NCI-H748 (cell line): ENCODE measurements around the gene ADGRA1.

Experiments
- DNase-seq: peaks from one replicate; lab custom pipeline; 2025; ENCODE audit not compliant: unreplicated experiment; lab: John Stamatoyannopoulos, UW

Gene ADGRA1

GRCh38 chr10:133093291-133093690 lies 5.6 kb downstream of the ADGRA1 start:
- DNase-seq = no peak

- no peak for DNase-seq
Observed at GRCh38 chr10:133094286-133094685, 6.6 kb downstream of the ADGRA1 start.

- DNase-seq = no peak
Observed at GRCh38 chr10:133094866-133095265, 7.1 kb downstream of the ADGRA1 start.

- no peak for DNase-seq
Observed at GRCh38 chr10:133095586-133095985, 7.9 kb downstream of the ADGRA1 start.

GRCh38 chr10:133096616-133097269 lies 9.0 kb downstream of the ADGRA1 start:
- peak; percentile 14 for DNase-seq

- no peak for DNase-seq
Observed at GRCh38 chr10:133097418-133097817, 9.7 kb downstream of the ADGRA1 start.

GRCh38 chr10:133097961-133098360 lies 10.2 kb downstream of the ADGRA1 start:
- DNase-seq = no peak

- no peak for DNase-seq
Observed at GRCh38 chr10:133098426-133099124, 10.9 kb downstream of the ADGRA1 start.

GRCh38 chr10:133099571-133099970 lies 11.8 kb downstream of the ADGRA1 start:
- DNase-seq = no peak

- DNase-seq = no peak
Observed at GRCh38 chr10:133100186-133100585, 12.5 kb downstream of the ADGRA1 start.

- peak; percentile 87 for DNase-seq
Observed at GRCh38 chr10:133100706-133101415, 13.1 kb downstream of the ADGRA1 start.

- DNase-seq = no peak
Observed at GRCh38 chr10:133101416-133101810, 13.7 kb downstream of the ADGRA1 start.

GRCh38 chr10:133102415-133103095 lies 14.8 kb downstream of the ADGRA1 start:
- DNase-seq = no peak

- no peak for DNase-seq
Observed at GRCh38 chr10:133103311-133103910, 15.7 kb downstream of the ADGRA1 start.

GRCh38 chr10:133104068-133104962 lies 16.6 kb downstream of the ADGRA1 start:
- no peak for DNase-seq

- no peak for DNase-seq
Observed at GRCh38 chr10:133104963-133105640, 17.4 kb downstream of the ADGRA1 start.

- no peak for DNase-seq
Observed at GRCh38 chr10:133105686-133106390, 18.1 kb downstream of the ADGRA1 start.

GRCh38 chr10:133106516-133106915 lies 18.8 kb downstream of the ADGRA1 start:
- DNase-seq = no peak

GRCh38 chr10:133107442-133107841 lies 19.7 kb downstream of the ADGRA1 start:
- DNase-seq = no peak
